Measurements from ENCODE around the gene NBEAL2. TPM values are rescaled to one million over a fixed set of nuclear protein-coding genes. Genes with fewer than 3 reads are reported as not detected.

Gene NBEAL2
- total and polyA plus RNA-seq, 2 of the 8 experiments (the other 6 are each of a cell fraction or from before 2014, with no cell fraction given): 27.3 to 46.9 TPM

DNA sequence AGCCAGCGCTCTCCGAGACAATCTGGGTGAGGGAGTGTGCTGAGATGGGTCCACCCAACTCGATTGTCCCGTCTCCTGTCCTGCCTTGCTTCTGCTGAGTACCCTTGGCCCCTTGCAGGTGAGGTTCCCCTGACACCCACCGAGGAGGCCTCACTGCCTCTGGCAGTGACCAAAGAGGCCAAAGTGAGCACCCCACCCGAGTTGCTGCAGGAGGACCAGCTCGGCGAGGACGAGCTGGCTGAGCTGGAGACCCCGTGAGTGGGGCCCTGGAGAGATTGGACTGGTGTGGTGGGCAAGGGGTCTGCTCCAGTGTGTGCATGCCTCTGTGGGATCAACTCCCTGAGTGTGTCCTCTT, 23.6 kb downstream of the NBEAL2 start:
- no peak for DNase-seq (ENCODE audit: low read depth in 1 of 2, low spot score in 2 of 2)
- Histone ChIP-seq H3K9ac (replicated peaks in 1 of 4; ENCODE audit: extremely low read depth in 1 of 4, low read depth in 3 of 4, low read length in 3 of 4) (no peak overlapping the region), H3K4me3 (ENCODE audit: extremely low read depth in 1 of 4, insufficient read depth in 2 of 4, low read depth in 3 of 4, low read length in 4 of 4) (no peak overlapping the region), H4K8ac (ENCODE audit: extremely low read depth, insufficient read depth, low read length) (peak overlapping the region; percentile 46; the same call in 1 of the 2 replicates), H2BK15ac (ENCODE audit: low read length) (no peak overlapping the region), H3K23ac (ENCODE audit: insufficient read length) (no peak overlapping the region), H3K36me3 (ENCODE audit: control insufficient read depth in 2 of 4, insufficient read depth in 4 of 4, low read length in 3 of 4) (peaks cover 5 to 28% (median 24%) of the 10 kb centered on the region in 4 experiments; a peak in 7 of 8 replicates), H3K27ac (ENCODE audit: low read depth, low read length) (no peak overlapping the region), H3K79me2 (ENCODE audit: control insufficient read depth in 1 of 2, insufficient read depth in 2 of 2, low read length in 2 of 2) (no peaks in the 10 kb centered on the region), H3K14ac (ENCODE audit: insufficient read length) (no peak overlapping the region), H3K4ac (replicated peaks; ENCODE audit: insufficient read length, low read depth, low read length) (no peak overlapping the region), H3K79me1 (ENCODE audit: low read depth, low read length) (no peaks in the 10 kb centered on the region), H2BK5ac (ENCODE audit: low read depth, low read length) (no peak overlapping the region), H3K56ac (replicated peaks; ENCODE audit: insufficient read length, low read depth, low read length) (no peak overlapping the region), H3K4me2 (ENCODE audit: insufficient read depth in 1 of 2, low read depth in 2 of 2, low read length in 2 of 2) (no peak overlapping the region), H2BK120ac (replicated peaks; ENCODE audit: low read depth, low read length) (no peak overlapping the region), H3K4me1 (replicated peaks in 1 of 4; ENCODE audit: control insufficient read depth in 3 of 4, insufficient read depth in 4 of 4, low read length in 3 of 4) (peaks cover 0 to 3% (median 1%) of the 10 kb centered on the region in 4 experiments; a peak in 3 of 7 replicates), H4K20me1 (replicated peaks in 1 of 2; ENCODE audit: control insufficient read depth in 1 of 2, insufficient read depth in 2 of 2, low read length in 2 of 2) (peaks cover 3 to 23% of the 10 kb centered on the region in 2 experiments), H3K27me3 (replicated peaks in 1 of 4; ENCODE audit: control insufficient read depth in 3 of 4, extremely low read depth in 1 of 4, insufficient read depth in 3 of 4, low read length in 3 of 4) (no peaks in the 10 kb centered on the region), H2AK5ac (ENCODE audit: low read depth, low read length) (no peak overlapping the region), H4K5ac (ENCODE audit: insufficient read length, low read depth, low read length) (no peak overlapping the region), H3K18ac (ENCODE audit: extremely low read depth, low read length) (no peak overlapping the region), H3K23me2 (ENCODE audit: low read depth, low read length) (no peaks in the 10 kb centered on the region), H2AFZ (ENCODE audit: low read length) (no peak overlapping the region), H2BK20ac (ENCODE audit: low read length) (no peak overlapping the region), H4K91ac (replicated peaks; ENCODE audit: insufficient read length, low read length) (no peak overlapping the region), H3K9me3 (ENCODE audit: insufficient read depth in 2 of 2, low read depth in 1 of 2, low read length in 1 of 2) (no peaks in the 10 kb centered on the region), H2BK12ac (ENCODE audit: low read depth, low read length) (0 out of 2 replicates have a peak overlapping the region, but pooled peaks have one; percentile 17)
- no peak for FAIRE-seq
- CTCF ChIA-PET (ENCODE audit: partially characterized antibody): interaction anchor here (0.7 to 14.2 kb wide), 13 partner anchors 10 to 366 kb away, joined by 3 to 130 read pairs (median 3); partner anchors contain the start of genes CCDC12 and NBEAL2
- 85% methylated on average over 10 of the region's 10 CpGs; no CpG with 5 or more reads in 1 of the 2 experiments for WGBS, 2 experiments (ENCODE audit: extremely low coverage in 1 of 2, insufficient coverage in 1 of 2, insufficient read length in 1 of 2, insufficient replicate concordance in 2 of 2, low coverage in 1 of 2, low lambda C conversion rate in 2 of 2, missing lambda C conversion rate in 1 of 2)
- POLR2A ChIA-PET (ENCODE audit: partially characterized antibody): interaction anchor here (0.6 to 1.2 kb wide), 2 partner anchors 10 to 18 kb away, joined by 3 read pairs; no protein-coding TSS in a partner anchor
- TF ChIP-seq CBX8 (IDR thresholded peaks at IDR 0.05; ENCODE audit: borderline replicate concordance, low read depth, low read length) (no peak), MAFK (IDR thresholded peaks at IDR 0.05; ENCODE audit: low read depth, low read length) (no peak), RNF2 (IDR thresholded peaks at IDR 0.05; ENCODE audit: borderline replicate concordance, low read depth, low read length, missing control alignments, poor library complexity, severe bottlenecking) (no peak), BCL11A (IDR thresholded peaks at IDR 0.05; ENCODE audit: low read depth in 2 of 2, low read length in 2 of 2) (no peak), RFX5 (IDR thresholded peaks at IDR 0.05; ENCODE audit: borderline replicate concordance, low read depth, low read length) (no peak), BRCA1 (IDR thresholded peaks at IDR 0.05; ENCODE audit: low read depth, low read length) (no peak), CHD1 (IDR thresholded peaks at IDR 0.05; ENCODE audit: low read depth, low read length) (no peak), SRF (IDR thresholded peaks at IDR 0.05; ENCODE audit: low read depth, low read length) (no peak), TBP (IDR thresholded peaks at IDR 0.05; ENCODE audit: low read depth, low read length) (no peak), ASH2L (IDR thresholded peaks at IDR 0.05; ENCODE audit: low read length) (no peak), JUND (IDR thresholded peaks at IDR 0.05; ENCODE audit: low read length) (no peak), PHF8 (conservative IDR thresholded peaks at IDR 0.05; ENCODE audit: low read depth, low read length) (no peak), CHD2 (IDR thresholded peaks at IDR 0.05; ENCODE audit: low read length) (no peak), NRF1 (IDR thresholded peaks at IDR 0.05; ENCODE audit: low read depth, low read length) (no peak), GABPA (IDR thresholded peaks at IDR 0.05; ENCODE audit: borderline replicate concordance, insufficient read depth, low read length) (no peak)
